ENCODE data around the gene CBY3.
A peak's percentile ranks its signal among the peaks of the same experiment; 100 is the strongest.
"Not testable (repeated sequence)": the region's sequence is repeated elsewhere in the genome, so short reads cannot be mapped to it uniquely, and the experiment has no call there.

Gene CBY3

DNA sequence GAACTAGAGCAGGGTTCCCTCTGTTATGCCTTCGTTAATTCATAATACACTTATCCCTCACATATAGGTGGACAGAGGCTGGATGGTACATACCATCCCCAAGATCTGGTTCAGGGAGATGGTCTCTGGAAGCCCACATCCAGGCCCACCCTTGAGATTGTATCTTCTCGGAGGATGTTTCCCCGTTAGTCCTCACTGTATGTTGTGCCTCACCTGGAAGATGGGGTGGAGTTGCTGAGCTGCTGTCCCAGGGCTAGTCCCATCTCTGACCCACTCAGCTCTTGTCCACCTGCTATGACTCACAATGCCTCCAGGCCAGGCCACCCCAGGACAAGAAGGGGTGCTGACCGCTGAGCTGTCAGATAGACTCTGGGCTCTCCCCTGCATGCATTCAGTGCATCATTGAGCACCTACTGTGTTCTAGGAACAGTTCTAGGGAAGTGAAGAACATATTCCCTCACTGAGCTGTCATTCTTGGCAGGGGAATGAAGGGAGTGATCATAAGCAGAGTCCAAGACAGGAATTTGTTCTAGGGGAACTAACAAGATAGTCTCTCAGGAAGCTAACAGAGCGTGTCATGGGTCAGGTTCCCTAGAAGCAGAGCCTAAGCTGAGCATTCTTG lies at the start of gene CBY3:
TSS of gene CBY3 (minus strand) at position 255 of the 622 bp plus-strand sequence. CDS start at position 139, 116 bp downstream.
- no peak within 1 kb of the TSS for H3K27ac ChIP-seq
- DNase-seq (ENCODE audit: low read depth, low spot score) = no peak

DNA sequence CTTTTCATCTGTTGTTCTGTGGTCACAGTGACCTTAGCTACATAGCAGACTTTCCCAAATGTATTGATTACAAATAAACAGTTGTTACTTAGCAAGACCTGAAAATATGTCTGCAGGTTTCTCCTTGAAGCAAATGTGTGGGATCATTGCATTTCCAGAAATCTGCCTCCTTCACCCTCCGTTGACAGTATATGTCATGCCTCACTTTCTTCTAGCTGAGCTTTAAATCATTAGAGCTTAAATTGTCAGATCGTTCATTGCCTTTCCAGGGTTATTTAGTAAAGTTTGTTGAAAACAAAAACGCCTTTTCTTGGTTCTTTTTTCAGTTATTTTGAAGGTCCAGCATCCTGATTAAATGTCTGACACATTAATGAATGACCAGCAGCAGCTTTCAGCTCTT lies 49.5 kb upstream of the CBY3 start:
- DNase-seq (ENCODE audit: low read depth, low spot score) = no peak

DNA sequence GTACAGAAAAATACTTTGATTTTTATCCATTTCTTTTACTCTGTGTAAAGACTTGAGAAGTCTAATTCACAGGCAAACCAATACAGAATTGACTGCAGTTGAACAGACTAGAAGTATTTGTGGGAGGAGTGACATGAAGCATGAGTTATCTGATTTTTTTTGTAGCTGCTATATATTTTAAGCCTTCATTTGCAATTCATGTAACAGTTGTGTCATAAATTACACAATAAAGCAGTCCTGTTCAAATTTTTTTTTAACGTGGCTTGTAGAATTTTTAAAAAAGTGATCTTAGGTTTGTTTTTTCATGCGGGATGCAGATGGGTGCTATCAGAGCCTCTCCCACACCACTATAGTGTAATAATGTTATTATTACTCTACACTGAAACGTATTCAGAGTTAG lies 48.9 kb upstream of the CBY3 start:
- peak overlapping the region; percentile 89 for H3K27ac ChIP-seq
- no peak for DNase-seq (ENCODE audit: low read depth, low spot score)

More for the DNA sequence above, 49.5 kb upstream of the CBY3 start:
- H3K27ac ChIP-seq = peak overlapping the region; percentile 89

DNA sequence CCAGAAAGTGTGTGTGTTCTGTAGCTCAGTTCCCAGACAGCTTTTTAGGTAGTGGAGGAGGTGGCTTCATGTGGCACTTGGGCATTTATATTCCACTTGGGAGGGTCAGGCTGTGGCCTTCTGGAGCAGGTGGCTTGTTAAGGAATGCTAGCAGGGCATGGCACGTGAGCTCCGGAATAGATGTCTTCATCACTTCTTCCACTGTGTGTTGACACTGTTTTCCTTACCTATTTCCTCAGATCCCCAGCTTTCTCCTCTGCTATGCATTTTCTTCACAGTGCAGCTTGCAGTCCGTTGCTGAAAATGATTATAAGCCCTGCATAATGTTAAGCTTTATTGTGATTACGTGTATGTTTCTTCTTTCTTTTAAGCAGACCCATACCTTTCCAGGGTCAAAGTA lies 48.5 kb upstream of the CBY3 start:
- no peak overlapping the region for H3K27ac ChIP-seq
- no peak for DNase-seq (ENCODE audit: low read depth, low spot score)

DNA sequence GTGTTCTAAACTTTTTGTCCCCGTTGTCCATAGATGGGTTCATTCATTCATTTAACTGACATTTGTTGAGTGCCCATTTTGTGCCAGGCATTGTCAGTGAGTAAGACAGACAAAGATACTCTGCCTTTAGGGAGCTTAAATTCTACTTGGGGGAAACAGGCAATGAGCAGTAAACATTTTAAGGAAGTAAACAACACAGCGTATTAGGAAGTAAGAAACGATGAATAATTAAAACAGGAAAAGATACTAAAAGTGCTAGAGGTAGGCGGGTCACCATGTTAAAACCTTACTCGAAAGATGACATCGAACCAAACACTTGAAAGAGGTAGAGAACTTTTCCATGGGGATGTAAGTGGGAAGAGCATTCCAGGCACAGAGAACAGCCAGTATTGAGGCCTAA lies 46.3 kb upstream of the CBY3 start:
- H3K27ac ChIP-seq = no peak overlapping the region
- DNase-seq (ENCODE audit: low read depth, low spot score) = no peak

DNA sequence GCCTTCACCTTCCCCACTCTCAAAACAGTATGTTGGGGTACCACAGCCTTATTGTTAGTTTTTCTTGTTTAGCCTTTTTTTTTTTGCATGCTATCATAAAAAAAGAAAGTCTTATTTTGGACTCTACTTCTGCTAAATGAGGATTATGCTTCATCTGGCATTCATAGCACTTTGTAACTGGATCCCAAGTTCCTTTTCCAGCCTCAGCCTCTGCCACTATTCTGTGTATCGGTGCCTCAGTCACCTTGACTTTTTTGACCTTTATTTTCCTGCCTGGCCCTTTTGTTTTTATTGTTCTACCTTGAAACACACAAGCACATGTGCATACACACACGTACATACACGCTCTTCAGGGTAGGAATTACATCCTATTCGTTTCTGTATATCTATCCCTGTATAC lies 43.3 kb upstream of the CBY3 start:
- no peak overlapping the region for H3K27ac ChIP-seq
- DNase-seq (ENCODE audit: low read depth, low spot score) = no peak

DNA sequence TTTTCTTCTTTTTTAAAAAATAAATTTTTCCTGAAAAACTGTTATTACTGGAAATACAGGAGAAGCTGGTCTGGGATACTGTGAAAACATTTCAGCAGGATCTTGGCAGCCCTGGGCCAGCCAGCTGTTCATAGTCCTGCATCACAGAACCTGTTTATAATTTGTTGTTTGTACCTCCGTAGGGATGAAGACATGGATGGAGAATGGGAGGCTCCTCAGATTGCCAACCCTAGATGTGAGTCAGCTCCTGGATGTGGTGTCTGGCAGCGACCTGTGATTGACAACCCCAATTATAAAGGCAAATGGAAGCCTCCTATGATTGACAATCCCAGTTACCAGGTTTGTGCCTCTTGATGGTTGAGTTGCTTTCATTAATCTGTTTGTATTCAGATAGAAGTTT lies 39.4 kb upstream of the CBY3 start:
- DNase-seq (ENCODE audit: low read depth, low spot score) = no peak
- no peak overlapping the region for H3K27ac ChIP-seq

DNA sequence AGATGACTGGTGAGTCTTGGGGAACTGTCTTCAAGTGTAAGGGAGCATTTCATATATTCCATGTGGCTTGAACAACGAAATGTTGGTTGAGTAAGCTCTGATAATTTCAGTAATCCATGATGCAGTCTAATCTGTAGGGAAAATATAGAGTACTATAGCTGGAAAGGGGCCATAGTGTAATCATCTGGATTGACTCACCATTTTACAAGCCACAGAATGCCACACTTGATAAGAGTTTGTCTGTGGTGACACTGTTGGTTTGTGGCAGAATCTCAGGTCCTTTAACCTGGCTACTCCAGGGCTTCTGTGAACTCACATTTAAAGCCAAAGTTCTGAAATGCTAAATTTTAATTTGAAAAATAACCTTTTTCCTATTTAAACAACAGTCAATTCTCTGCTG lies 35.5 kb upstream of the CBY3 start:
- DNase-seq (ENCODE audit: low read depth, low spot score) = no peak
- no peak overlapping the region for H3K27ac ChIP-seq

DNA sequence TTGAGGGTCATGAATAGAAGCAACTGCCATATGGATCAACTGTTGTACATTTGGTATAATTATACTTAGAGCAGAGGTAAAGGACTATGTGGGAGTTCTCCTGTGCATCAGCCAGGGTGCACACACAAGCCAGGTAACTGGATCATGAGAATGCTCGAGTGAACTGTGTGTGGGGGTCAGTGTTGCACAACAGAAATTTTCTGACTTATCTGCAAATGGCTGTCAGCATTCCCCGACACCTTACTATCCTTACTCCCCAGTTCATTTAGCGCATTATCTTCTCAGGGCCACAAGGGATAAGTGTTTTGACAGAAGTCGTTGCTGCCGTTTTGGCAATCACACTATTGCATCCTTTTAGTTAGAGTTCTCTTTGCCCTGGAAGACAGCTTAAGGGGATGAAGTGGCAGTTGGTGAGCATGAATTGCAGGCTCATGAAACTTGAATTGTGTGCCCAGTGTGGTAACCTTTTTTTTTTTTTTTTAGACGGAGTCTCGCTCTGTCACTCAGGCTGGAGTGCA lies 19.6 kb upstream of the CBY3 start:
- H3K27ac ChIP-seq = peak overlapping the region; percentile 89
- DNase-seq (ENCODE audit: low read depth, low spot score) = no peak

DNA sequence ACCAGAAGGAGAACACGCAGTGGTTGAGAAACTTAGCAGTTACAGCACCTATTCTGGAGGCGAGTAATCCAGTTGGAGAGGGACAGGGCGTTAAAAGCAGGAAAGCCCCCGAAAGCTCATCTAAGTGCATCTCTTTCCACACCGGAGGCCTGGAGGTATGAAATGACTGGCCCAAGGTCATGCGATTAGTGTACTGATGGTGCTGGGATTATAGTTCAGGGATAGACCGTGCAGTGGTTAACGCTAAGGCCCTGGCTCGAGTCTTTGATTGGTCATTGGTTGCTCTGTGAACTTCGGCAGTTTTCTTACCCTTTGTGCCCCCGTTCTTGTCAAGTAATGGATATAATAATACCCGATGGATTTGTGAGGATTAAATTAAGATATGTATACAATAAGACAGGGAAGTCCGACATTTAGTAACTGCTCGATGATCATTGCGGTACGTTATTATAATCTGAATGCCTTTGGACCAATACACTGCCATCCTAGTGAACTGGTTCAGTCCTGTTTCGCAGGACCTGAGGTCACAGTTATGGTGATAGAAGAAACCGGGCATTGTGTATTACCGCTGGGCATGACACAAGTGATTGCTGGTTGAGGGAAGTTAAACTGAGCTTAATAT lies 18.9 kb upstream of the CBY3 start:
- DNase-seq (ENCODE audit: low read depth, low spot score) = no peak
- peak overlapping the region; percentile 89 for H3K27ac ChIP-seq

DNA sequence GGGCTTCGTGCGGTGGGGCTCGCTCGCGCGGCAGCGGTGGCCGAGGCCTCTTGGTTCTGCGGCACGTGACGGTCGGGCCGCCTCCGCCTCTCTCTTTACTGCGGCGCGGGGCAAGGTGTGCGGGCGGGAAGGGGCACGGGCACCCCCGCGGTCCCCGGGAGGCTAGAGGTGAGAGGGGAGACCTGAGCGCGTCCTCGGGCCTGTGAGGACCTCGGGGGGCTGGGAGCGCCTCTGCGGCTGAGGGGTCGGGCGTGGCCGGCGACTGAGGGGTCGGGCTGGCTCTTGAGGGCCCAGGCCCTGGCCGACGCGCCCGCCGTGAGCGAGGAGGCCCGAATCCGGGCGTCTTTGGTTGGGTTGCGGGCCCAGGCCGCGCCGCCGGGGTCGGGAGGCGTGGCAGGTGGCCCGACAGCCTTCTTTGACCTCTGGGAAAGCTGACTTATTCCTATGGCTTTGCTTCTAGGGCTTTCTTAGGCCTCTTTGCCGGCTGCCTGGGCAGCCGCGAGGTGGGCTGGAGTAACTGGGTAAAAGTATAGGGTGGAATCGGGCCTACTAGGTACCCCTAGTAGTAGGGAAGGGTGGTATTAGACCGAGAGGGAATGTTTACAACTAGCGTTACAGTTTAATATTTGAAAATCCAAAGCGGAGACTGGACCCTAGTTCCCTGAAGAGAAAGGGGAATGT lies 18.2 kb upstream of the CBY3 start, which contains the start of gene CANX:
TSS of gene CANX (plus strand) at position 33 of the 681 bp plus-strand sequence. CDS start 6,715 bp downstream, outside the sequence.
- no peak for DNase-seq (ENCODE audit: low read depth, low spot score)

DNA sequence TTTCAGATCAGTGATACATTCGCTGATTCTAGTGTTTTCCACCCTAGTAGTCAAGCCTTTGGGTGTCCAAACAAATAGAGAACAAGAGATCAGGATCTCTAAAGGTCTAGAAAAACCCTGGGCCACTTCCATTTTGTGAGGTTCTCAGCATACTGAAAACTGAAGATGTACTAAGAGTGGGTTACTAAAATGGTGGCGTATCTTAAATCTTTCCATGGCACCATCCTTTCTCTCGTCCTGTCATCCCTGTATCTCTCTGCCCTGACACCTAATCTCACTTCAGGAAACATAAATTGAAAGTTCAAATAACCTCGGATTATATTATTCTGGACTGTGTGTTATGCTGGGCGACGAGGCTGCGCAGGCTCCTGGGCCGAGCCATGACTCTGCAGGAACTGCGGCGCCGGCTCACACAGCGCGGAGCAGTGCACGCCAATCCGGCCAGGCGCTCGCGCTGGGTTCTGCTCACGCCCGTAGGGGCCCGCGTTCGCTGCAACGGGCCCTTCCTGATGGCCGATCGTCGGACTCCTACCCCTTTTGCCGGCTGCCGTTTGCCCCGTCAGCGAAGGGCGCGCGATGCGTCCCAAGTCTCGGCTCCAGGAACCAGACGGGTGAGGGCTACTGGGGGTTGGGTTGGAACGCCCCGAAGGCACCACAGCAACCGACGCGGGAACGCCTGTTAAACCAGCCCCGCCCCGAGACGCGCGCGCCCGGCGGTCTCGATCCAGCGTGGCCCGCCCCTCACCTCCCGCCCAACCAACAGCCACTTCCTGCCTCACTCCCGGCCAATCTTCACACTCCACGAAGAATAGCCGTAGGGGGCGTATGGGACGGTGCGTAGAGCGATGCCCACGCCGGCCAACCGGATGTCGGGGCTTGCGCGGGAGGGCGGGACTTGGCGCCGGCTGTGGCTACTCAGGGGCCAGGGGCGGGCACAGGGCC lies 17.4 kb upstream of the CBY3 start:
- H3K27ac ChIP-seq = peak overlapping the region; percentile 89
- peak; percentile 96 for DNase-seq (ENCODE audit: low read depth, low spot score)

More for the DNA sequence above, 18.2 kb upstream of the CBY3 start, which contains the start of gene CANX:
- H3K27ac ChIP-seq = peak within 1 kb of the TSS; percentile 89

DNA sequence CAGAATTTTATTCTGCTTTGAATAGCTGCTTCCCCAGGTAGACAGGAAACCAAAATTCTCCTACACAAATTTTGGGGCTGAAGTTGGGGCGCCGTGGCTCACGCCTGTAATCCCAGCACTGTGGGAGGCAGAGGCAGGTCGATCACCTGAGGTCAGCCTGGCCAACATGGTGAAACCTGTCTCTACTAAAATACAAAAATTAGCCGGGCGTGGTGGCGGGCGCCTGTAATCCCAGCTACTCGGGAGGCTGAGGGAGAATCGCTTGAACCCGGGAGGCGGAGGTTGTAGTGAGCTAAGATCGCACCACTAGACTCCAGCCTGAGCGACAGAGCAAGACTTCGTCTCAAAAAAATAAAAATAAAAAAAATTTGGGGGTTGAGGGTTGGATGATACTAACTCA lies 16.7 kb upstream of the CBY3 start:
- H3K27ac ChIP-seq = peak overlapping the region; percentile 89
- DNase-seq (ENCODE audit: low read depth, low spot score) = not testable (repeated sequence)

DNA sequence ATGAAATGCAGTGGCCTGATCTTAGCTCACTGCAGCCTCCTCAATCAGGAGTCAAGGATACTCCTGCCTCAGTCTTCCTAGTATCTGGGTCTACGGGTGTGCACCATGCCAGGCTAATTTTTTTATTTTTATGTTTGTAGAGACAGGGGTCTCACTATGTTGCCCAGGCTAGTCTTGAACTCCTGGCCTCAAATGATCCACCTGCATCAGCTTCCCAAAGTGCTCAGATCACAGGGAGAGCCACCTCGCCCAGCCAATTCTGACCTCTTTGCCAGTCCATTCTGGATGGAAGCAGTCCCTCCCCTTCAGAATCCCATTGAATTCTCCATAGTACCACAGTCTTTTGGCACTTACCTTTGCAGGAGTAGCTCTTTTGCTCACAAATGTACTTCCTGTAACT lies 16.3 kb upstream of the CBY3 start:
- no peak for DNase-seq (ENCODE audit: low read depth, low spot score)
- H3K27ac ChIP-seq = no peak overlapping the region

DNA sequence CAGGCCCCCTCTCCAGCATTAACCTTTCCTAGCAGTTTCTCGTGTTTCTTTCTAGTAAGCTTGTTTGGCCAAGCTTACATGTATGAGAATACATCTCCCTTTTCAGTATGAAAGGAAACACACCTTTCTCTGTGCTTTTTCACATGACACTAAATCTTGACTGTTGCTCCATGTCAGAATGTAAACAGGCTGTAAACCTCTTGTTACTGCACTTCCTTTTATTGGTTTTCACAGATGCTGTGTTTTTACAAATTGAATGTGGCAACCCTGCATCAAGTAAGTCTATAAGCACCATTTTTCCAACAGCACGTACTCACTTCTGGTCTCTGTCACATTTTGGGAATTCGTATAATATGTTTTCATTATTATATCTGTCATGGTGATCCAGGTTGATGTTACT lies 15.8 kb upstream of the CBY3 start:
- H3K27ac ChIP-seq = no peak overlapping the region

DNA sequence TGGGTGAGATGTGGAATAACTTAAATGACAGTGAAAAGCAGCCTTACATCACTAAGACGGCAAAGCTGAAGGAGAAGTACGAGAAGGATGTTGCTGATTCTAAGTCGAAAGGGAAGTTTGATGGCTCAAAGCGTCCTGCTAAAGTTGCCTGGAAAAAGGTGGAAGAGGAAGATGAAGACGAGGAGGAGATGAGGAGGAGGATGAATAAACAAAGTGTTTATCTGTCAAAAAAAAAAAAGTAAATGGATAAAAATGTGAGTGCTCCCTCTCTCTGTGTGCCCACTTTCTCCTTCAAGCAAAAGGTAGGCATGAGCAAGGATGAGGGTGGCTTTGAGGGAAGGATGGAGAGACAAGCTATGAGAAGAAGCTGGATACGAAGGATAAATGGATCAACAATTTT lies 13.7 kb upstream of the CBY3 start:
- H3K27ac ChIP-seq = no peak overlapping the region
- DNase-seq (ENCODE audit: low read depth, low spot score) = no peak

More for the DNA sequence above, 15.8 kb upstream of the CBY3 start:
- no peak for DNase-seq (ENCODE audit: low read depth, low spot score)

DNA sequence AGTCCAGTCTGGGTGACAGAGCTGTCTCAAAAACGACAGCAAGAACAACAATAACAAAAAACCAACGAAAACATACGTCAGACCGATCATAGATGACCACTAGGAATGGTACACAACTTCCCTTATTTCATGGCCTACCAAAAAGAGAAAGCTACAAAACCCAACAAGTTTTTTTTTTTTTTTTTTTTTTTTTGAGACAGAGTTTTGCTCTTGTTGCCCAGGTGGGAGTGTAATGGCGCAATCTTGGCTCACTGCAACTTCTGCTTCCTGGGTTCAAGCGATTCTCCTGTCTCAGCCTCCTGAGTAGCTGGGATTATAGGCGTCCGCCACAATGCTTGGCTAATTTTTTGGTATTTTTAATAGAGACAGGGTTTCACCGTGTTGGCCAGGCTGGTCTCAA lies 8.4 kb upstream of the CBY3 start:
- not testable (repeated sequence) for DNase-seq (ENCODE audit: low read depth, low spot score); H3K27ac ChIP-seq

DNA sequence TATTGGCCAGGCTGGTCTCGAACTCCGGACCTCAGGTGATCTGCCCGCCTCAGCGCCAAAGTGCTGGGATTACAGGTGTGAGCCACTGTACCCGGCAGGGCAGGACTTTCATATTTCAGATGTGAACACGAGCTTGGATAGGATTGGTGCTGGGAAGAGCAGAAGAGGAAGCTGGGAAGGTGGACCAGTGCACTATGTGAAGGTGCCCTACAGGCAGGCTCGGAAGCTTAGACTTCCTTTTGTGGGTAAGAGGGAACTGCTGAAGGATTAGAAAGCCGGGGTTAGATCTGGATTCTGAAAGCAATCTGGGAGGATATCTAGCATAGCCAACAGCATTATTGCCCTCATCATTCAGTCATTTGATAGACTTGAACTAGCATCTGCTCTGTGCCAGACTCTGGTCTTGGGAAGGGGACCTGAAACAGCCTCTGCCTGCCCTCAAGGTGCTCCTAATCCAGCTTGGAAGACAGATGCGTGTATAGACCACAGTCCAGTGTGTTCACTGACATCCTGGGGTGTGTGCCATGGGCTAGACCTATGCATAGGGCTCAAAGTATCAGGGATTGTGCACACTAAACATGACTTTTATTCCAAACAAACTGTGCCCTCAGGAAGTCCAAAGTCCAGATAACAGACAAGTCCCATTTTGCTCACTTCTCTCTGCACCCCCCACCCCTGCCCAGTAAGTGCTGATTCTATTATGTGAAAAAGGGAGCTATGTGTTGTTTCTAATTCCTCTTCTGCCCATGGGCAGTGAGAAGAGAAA lies 637 bp downstream of the CBY3 start:
- H3K27ac ChIP-seq = no peak overlapping the region
- DNase-seq (ENCODE audit: low read depth, low spot score) = no peak

DNA sequence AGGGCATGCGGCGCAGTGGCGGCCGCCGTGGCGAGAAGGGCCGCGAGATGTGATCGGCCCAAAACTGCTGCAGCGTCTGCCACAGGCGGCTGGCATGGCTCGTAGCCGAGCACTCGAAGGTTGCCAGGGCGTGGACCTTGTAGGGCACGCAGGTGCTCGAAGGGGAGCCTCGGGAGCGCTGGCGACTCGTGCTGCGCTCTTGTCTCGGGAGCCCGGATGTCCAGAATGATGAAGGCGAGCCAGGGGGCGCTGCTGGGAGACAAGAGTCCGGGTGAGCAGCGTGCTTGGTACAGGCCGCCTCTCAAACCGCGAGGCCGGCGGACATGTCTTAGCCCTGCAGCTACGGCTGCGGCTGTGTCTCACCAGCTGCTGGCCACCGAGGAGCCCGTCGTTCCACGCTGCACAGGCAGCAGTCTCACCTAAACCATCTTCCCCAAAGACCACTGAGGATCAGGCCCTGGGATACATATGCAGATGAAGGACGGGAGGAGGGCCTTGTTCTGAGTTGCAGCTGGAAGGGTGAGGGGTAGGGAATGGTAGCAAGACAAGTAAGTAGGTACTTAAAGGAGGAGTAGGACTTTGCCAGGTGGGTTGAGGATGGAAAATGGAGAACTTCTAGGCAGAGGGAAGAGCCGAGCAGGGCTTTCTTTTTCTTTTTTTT lies 1.7 kb downstream of the CBY3 start:
- no peak for DNase-seq (ENCODE audit: low read depth, low spot score)
- H3K27ac ChIP-seq = no peak overlapping the region

Data from epithelial cell of prostate (primary cell).